EL (cell line): Measurements from ENCODE around the gene TASOR2.

Source experiments
- DNase-seq: peaks from one replicate; pipeline ENCODE4 v3.0.0-alpha.2; 2016

The TASOR2 gene

DNA sequence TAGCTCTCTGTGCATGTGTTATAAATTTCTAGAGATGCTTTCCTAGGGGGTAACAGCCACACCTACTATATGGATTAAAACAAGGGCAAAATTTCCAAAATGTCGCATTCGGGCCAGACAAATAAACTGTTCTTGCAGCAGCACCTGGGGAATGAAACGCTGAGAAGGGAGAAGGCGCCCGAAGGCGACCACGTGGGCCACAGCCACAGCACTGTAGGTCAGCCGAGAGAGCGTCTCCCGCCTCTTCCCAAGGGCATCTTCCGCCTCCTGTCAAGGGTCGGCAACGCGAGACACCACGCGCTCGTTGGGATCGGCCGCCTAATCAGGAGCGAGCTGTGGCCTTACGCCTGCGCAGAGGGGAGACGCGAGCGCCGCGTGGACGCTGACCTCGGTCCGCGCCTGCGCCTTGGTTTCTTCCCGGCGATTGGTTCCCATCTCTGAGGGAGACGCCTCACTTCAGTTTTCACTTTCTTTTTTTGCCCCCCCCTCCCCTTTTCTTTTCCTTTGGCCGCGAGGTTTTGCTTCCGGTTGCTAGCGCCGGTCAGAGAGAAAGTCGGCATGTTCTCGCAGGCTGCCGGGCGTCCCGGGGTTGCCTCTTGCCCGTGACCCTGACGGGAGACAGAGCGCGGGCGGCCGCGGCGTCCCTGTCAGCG, at the start of gene TASOR2:
TSS of gene TASOR2 (plus strand) at position 521 of the 653 bp plus-strand sequence. CDS start 35,805 bp downstream, outside the sequence.
- peak; percentile 98 for DNase-seq

DNA sequence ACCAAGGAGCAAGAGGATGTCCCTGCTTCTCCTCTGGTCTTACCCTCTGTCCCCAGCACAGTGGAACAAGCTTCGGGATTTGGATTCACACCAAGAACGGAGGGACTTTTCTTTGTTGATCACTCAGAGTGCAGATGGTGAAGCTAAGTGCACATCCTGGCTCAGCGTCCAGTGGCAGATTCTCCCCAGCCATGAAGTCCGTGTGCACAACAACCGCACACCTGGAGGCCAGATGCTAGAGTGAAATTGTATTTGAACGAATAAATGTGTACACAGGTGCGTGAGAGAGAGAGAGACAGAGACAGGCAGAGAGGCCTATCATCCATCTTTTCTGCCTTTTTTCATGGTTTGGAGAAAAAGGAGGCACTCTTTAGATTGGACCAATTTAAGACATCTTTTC, 49.7 kb upstream of the TASOR2 start:
- DNase-seq, result no peak

DNA sequence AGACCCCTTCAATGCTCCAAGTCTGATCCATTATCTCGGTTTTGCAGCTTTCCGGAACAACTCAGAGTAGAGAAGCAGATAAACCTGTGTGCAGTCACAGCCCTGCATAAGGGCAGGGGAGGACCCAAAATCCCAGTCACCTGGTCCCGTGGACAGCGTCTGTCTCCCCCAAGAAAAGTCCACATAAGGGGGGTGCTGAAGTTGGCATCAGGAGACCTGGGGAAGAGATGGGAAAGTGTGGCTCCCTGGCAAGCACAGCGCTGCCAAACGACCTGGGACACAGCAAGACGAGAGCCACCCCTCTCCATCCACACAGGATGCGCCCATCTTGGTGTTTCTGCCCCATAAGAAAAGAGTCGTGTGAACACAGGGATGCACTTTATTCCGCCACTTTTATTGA, 46.1 kb upstream of the TASOR2 start:
- DNase-seq, result no peak

DNA sequence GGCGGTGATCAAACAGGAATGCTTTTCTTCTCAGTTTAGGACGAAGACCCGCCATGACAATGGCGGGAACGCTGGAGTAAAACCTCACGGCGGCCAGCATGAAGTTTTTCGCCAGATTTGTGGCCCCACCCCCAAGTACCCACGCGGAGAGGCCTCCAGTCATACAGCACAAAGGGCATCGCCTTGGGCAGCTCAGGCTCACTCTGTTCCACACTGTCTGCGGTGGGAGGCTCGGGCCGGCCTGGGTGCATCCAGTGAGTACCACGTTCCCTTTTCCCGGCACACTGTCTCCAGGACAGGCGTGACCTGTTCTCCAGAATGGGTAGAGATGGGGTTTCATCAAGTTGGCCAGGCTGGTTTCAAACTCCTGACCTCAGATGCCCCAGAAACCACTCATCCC, 45.6 kb upstream of the TASOR2 start:
- no peak for DNase-seq

DNA sequence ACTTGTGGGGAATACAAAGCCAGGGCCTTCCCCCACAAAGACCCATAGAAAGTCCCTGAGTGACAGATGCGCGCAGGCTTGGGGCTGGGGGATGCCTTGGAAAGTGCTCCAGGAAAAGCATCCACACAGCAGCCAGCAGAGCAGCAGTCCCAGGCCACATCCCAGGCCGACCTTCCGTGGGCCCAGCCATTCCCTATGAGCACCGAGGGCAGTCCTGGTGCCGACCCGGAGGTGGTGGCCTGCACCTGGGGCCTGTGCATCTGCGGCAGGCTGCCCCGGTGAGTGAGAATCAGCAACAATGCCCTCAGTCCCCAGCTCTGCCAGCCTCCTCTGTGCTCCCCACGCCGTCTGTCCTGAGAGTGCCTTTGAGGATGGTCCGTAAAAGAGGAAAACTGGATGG, 44.6 kb upstream of the TASOR2 start:
- no peak for DNase-seq

- no peak for DNase-seq
These were observed 44.1 kb upstream of the TASOR2 start for GRCh38 chr10:5640501-5640900.

GRCh38 chr10:5641501-5641900, 43.1 kb upstream of the TASOR2 start:
- DNase-seq, result no peak

- no peak for DNase-seq
These were observed 41.1 kb upstream of the TASOR2 start for GRCh38 chr10:5643346-5644067.

DNA sequence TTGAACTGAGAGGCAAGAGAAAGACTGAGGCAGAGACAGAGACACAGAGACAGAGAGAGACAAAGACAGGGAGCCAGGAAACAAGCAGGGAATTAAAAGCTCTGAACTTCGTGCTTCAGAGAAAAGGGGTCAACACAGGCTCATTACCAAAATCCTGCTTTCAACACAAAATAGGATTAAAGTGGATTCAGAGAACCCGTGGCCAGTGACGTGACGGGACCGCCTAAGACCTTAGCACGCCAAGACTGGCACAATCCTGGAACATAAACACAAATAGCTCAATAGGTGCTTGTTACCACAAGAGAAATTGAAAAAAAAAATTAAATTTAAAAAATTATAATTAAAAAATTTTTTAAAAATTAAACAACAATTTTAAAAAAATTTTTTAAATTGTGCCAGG, 39.7 kb upstream of the TASOR2 start:
- no peak for DNase-seq

GRCh38 chr10:5645375-5645774, 39.3 kb upstream of the TASOR2 start:
- no peak for DNase-seq

DNA sequence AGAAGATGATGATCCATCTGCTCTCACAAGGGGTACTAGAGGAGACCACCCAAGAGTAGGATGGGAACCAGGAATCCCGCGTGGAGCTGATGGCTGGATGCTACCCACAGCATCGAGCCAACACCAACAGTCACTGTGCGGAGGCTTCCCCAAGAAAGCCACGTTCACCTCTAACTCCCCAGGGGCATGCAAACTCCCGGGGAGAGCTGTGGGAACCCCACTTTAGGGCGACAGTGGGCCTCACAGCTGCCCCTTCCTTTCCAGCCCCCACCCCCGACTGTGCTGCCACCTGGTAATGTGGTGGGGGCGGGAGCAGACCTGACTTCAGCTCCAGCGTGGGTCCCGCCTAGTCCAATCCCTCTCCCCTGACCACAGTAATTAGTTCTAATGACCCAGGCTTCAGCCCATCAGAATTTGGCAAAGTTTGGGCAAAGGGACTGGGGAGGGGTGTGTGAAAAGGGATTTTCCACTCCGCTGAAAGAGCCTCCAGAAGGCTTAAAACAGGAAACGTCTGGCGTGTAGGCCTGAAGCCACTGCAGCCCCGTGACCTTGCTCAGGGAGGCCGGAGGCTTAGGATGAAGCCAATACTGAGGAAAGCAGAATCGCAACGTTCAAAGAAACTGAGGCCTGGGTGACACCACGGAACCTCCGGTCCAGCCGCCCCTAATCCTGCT, 38.6 kb upstream of the TASOR2 start:
- DNase-seq, result no peak

- no peak for DNase-seq
These were observed 37.0 kb upstream of the TASOR2 start for GRCh38 chr10:5647507-5648240.

DNA sequence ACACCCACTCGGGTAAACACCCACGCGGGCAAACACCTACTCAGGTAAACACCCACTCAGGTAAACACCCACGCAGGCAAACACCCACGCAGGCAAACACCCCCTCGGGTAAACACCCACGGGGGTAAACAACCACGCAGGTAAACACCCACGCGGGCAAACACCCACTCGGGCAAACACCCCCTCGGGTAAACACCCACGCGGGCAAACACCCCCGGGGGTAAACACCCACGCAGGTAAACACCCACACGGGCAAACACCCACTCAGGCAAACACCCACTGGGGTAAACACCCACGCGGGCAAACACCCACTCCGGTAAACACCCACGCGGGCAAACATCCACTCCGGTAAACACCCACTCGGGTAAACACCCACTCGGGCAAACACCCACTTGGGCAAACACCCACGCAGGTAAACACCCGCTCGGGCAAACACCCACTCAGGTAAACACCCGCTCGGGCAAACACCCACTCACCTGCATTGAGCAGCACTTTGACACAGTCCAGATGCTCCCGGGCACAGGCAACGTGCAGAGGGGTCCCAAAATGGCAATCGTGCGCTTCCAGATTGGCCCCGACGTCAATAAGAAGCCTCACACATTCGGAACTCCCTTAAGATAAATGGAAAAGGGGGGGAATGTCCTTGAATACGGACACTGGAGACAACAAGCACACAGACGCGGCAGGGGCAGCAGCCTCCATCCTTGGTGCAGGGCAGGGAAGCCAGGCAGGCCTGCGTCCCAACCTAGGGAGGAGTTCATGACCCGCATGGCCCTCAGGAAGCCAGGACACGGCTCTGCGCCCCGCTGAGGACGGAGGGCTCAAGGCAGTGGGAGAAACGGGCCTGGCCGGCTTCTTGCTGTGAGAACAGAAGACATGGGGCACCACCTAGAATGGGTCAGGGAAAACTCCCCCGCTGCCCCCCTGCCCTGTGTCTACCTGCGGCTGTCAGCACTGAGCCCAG, 35.9 kb upstream of the TASOR2 start:
- DNase-seq, result no peak

GRCh38 chr10:5649746-5650145, 34.9 kb upstream of the TASOR2 start:
- no peak for DNase-seq

GRCh38 chr10:5650664-5651387, 33.8 kb upstream of the TASOR2 start:
- DNase-seq, result no peak

DNA sequence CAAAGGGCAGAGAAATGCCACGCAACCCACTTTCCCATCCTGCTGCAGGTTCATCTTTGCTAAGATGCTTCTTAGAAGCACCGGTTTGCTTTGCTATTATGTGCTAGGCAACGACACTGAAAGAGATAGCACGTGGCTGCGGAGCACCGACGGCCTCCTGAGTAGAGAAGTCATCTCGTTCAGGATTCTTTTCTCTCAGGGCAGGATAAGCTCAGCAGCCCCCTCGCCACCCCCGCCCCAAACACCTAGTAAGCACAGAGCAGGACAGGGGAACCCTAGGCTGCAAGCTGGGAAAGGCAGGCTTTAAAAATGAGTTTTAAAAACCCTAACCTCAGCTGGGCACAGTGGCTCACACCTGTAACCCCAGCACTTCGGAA, 33.3 kb upstream of the TASOR2 start:
- no peak for DNase-seq

GRCh38 chr10:5652746-5653145, 31.9 kb upstream of the TASOR2 start:
- no peak for DNase-seq

DNA sequence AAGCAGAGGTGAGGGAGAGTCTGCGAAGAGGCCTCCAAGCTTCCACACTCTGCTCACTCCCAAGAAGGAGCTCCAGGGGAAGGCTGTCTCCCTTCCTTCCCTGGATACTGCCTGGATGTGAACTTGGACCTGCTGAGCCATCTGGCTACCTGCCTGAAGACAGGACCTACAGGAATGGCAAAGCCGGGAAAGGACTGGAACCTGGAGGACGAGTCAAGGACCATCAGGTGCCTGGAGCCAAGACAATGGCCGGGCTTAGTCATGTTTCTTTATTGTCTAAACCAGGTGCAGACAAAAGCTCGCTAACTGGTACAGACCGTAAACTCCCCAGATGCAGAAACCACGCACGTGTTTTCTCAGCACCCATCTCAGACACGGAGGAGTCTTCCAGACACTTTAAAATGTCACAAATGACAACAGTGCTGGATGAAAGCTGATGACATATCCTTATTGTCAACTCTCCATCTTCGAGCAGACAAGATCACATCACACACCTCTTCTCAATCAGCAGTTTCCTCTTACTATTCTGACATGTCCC, 30.4 kb upstream of the TASOR2 start:
- no peak for DNase-seq

DNA sequence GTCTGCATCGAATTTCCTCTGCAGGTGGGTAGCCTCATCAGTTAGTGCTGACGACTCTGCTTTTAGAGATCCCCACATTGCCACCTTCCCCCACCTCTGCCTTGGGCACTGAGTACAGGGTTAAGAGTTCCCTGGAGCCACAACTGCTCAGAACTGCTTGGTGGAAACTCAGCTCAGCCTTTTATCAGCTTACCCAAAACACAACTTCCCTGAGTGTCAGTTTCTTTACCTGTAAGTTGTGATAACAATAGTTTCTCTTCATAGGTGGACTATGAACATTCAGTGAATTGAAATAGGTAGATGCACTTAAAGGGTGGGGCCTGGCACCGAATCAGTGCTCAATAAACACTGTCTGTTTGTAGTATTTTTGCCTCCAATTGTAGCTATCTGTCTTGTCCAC, 29.5 kb upstream of the TASOR2 start:
- DNase-seq, result no peak

DNA sequence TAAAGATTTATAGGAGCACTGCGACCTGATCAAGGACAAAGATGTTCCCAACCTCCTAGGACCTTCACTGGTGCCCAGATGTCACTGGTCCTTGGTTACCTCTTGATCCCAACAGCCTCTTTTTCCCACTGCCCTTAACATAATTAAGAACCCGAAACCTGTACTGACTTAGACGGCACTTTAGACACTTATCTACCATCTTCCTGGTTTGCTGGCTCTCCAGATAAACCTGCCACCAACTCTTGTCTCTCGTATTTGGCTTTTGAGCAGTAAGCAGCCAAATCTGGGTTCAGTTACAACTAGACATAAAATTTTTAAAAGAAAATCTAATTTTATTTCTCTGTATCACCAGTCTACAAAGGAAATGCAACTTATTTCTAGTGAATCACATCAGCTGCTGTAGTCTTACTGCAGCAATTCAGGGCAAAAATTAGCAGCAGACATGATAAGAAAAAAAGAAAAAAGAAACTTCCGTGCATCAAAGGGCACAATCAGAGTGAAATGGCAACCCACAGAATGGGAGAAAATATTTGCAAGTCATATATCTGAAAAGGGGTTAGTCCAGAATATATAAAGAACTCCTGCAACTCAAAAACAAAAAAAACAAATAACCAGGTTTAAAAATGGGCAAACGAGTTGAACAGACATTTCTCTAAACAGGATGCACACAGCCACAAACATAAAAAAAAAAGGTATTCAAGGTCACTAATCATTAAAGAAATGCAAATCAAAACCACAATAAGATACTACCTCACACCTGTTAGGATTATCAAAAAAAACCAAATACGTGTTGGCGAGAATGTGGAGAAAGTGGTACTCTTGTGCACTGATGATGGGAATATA, 27.7 kb upstream of the TASOR2 start:
- no peak for DNase-seq
